K562 (cell line): ENCODE results near the gene HTR1D. TPM values are rescaled to one million over a fixed set of nuclear protein-coding genes. Genes with fewer than 3 reads are reported as not detected.

Experiments
- BHLHE40 ChIP-seq: IDR thresholded peaks from 2 replicates; pipeline ENCODE4 v1.6.1; 2011; ENCODE audit warnings: low read length, improper control_type of control experiment
- BRD9 ChIP-seq: fragments of 450-650 bp; IDR thresholded peaks from 2 replicates; pipeline ENCODE4 v1.6.1; 2018; ENCODE audit warnings: low read depth; ENCODE audit not compliant: partially characterized antibody
- CBX8 ChIP-seq: fragments of 200-600 bp; sonication (generic); IDR thresholded peaks from 2 replicates; pipeline ENCODE4 v1.6.1; 2012; ENCODE audit warnings: borderline replicate concordance, mixed run types, low read depth, mild to moderate bottlenecking, moderate library complexity, mixed read lengths, low read length, control low read depth, inconsistent platforms; ENCODE audit not compliant: poor library complexity, severe bottlenecking; ENCODE audit errors: extremely low read depth
- HNRNPLL ChIP-seq: fragments of 200-400 bp; formaldehyde crosslinking; IDR thresholded peaks from 2 replicates; pipeline ENCODE4 v1.6.1; 2017; ENCODE audit warnings: low read length, low read depth, mild to moderate bottlenecking; ENCODE audit not compliant: poor library complexity, severe bottlenecking
- JUNB ChIP-seq: fragments of 450-650 bp; formaldehyde crosslinking; conservative IDR thresholded peaks from 2 replicates; pipeline ENCODE4 v1.4.0; 2020; ENCODE audit warnings: mild to moderate bottlenecking
- MAZ ChIP-seq, 2 experiments: fragments of 450-650 bp in 1 of 2; sonication (generic) in 1 of 2; formaldehyde crosslinking; IDR thresholded peaks in 1 of 2; conservative IDR thresholded peaks in 1 of 2; 2 replicates each; pipeline versions ENCODE4 v1.4.0 to v1.5.0; 2020; ENCODE audit warnings: mild to moderate bottlenecking in 1 of 2, missing genetic modification reagents in 1 of 2
- NELFE ChIP-seq: IDR thresholded peaks from 2 replicates; pipeline ENCODE4 v1.6.1; 2011; ENCODE audit warnings: mild to moderate bottlenecking; ENCODE audit not compliant: insufficient read depth, insufficient read length
- PTTG1 ChIP-seq: fragments of 450-650 bp; IDR thresholded peaks from 2 replicates; pipeline ENCODE4 v1.6.1; 2016; ENCODE audit warnings: low read depth, mild to moderate bottlenecking, missing genetic modification characterization, missing compliant biosample characterization
- RAD21 ChIP-seq, 2 experiments: fragments of 250-450 bp in 1 of 2; fragments of 450-650 bp in 1 of 2; sonication (Bioruptor Pico) in 1 of 2; formaldehyde crosslinking in 1 of 2; IDR thresholded peaks in 1 of 2; conservative IDR thresholded peaks in 1 of 2; 2 replicates each; pipeline versions ENCODE4 v1.4.0 to v1.8.0; 2020 to 2022; ENCODE audit warnings: mild to moderate bottlenecking in 2 of 2, moderate library complexity in 1 of 2
- RAD51 ChIP-seq: fragments of 450-650 bp; IDR thresholded peaks from 2 replicates; pipeline ENCODE4 v1.7.1; 2016; ENCODE audit warnings: low read depth, mild to moderate bottlenecking, borderline replicate concordance
- ZBED1 ChIP-seq: IDR thresholded peaks from 2 replicates; pipeline ENCODE4 v1.6.1; 2014
- ZNF146 ChIP-seq: IDR thresholded peaks from one replicate; pipeline ENCODE4 v1.6.1; 2018; ENCODE audit warnings: missing compliant biosample characterization; ENCODE audit not compliant: unreplicated experiment
- ZNF695 ChIP-seq: fragments of 450-650 bp; formaldehyde crosslinking; IDR thresholded peaks from 2 replicates; pipeline ENCODE4 v1.4.0; 2020; ENCODE audit warnings: mild to moderate bottlenecking, moderate library complexity
- ZNF696 ChIP-seq: fragments of 250-450 bp; sonication (Bioruptor Pico); conservative IDR thresholded peaks from 2 replicates; pipeline ENCODE4 v1.4.0; 2020; ENCODE audit warnings: mild to moderate bottlenecking, moderate library complexity
- polyA plus RNA-seq, 8 experiments: library from polyadenylated mRNA; depleted of rRNA in 4 of 8; stranded (reverse) in 5 of 8; unstranded in 3 of 8; fragments of >200 nt; fragmentation: Nextera tagmentation in 2 of 8; fragmentation: Illumina TruSeq in 1 of 8; extraction: Ambion mirVana in 2 of 8; extraction: Trizol in 1 of 8; gene quantifications; 2 replicates each; pipeline versions ENCODE4 v1.2.1 to v1.2.3, GENCODE V29; 2011 to 2014; ENCODE audit warnings: inconsistent platforms in 1 of 8, missing spikeins in 1 of 8
- total RNA-seq, 7 experiments: library from RNA; depleted of rRNA in 6 of 7; stranded (reverse); fragments of >200 nt in 6 of 7; fragmentation: Illumina TruSeq in 2 of 7; extraction: Trizol in 2 of 7; gene quantifications; 2 replicates each; pipeline versions ENCODE4 v1.2.1 to v1.2.3, GENCODE V29; 2011 to 2021; ENCODE audit warnings: low replicate concordance in 1 of 7
- TF ChIP-seq, protein P1 (sequence below): fragments of 450-650 bp; formaldehyde crosslinking; IDR thresholded peaks from 2 replicates; pipeline ENCODE4 v1.4.0; 2020; ENCODE audit warnings: mild to moderate bottlenecking, moderate library complexity
- TF ChIP-seq, protein P2 (sequence below): fragments of 450-650 bp; formaldehyde crosslinking; IDR thresholded peaks from 2 replicates; pipeline ENCODE4 v1.4.0; 2022; ENCODE audit warnings: missing genetic modification characterization
- TF ChIP-seq, protein P3 (sequence below): fragments of 450-650 bp; IDR thresholded peaks from 2 replicates; pipeline ENCODE4 v1.6.1; 2016; ENCODE audit warnings: borderline replicate concordance
- TF ChIP-seq, protein P4 (sequence below): fragments of 250-450 bp; sonication (Bioruptor Pico); IDR thresholded peaks from 2 replicates; pipeline ENCODE4 v1.4.0; 2020; ENCODE audit warnings: borderline replicate concordance

Gene HTR1D
- total and polyA plus RNA-seq, 9 of the 15 experiments (the other 6 are each of a cell fraction or from before 2014, with no cell fraction given): 0.03 to 0.09 (median 0.04) TPM; not detected in 4

DNA sequence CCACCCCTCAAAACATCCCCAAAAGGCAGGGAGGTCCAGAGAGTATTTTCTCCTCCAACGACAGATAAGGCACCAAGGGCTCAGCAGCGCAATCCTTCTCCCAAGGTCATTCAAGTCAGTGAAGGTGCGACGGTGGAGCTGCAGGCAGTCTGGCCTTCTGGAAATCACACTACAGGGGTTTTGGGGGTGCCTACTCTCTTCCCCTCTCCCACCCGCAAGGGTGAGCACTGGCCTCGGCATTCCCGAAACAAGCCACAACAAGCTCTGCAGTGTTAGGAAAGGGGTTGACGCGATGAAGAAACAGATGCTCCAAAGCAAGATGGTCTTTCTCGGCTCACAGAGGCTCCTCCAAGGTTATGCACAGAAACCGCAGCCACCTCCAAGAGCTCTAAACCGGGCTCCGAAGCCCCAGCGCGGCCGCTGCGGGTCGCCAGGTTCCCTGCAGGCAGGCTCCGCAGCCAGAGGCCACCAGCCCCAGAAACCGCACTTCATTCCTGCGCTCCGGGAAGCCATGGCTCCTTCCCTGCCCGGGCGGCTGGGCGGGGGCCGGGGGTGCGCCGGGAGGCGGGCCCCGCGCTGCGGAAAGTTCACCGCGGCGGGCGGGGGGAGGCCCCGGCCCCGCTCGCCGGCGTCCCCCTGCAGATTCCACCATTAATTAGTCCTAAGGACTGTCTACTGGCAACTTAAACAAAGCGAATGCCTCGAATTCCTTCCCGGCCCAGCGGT, 49.8 kb downstream of the HTR1D start (continued):
- TF ChIP-seq BRD9 (no peak), RAD21 (CRISPR knock-in tag; conservative IDR thresholded peaks at IDR 0.05 in 1 of 2, IDR thresholded peaks at IDR 0.05 in 1 of 2) (peak in 1 of 2 experiments; percentile 4; a peak in 1 of 4 replicates), RAD51 (no peak), ZNF146 (CRISPR knock-in tag) (no peak), MAZ (CRISPR knock-in tag; conservative IDR thresholded peaks at IDR 0.05 in 1 of 2, IDR thresholded peaks at IDR 0.05 in 1 of 2) (peak in 1 of 2 experiments; percentile 75; a peak in 1 of 4 replicates), ZNF695 (no peak), BHLHE40 (no peak), ZNF696 (no peak), ZBED1 (no peak), HNRNPLL (no peak), JUNB (CRISPR knock-in tag) (no peak), NELFE (no peak), PTTG1 (tag) (no peak), CBX8 (no peak)
- TF ChIP-seq, protein P1, sequence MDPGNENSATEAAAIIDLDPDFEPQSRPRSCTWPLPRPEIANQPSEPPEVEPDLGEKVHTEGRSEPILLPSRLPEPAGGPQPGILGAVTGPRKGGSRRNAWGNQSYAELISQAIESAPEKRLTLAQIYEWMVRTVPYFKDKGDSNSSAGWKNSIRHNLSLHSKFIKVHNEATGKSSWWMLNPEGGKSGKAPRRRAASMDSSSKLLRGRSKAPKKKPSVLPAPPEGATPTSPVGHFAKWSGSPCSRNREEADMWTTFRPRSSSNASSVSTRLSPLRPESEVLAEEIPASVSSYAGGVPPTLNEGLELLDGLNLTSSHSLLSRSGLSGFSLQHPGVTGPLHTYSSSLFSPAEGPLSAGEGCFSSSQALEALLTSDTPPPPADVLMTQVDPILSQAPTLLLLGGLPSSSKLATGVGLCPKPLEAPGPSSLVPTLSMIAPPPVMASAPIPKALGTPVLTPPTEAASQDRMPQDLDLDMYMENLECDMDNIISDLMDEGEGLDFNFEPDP (CRISPR knock-in tag): no peak
- TF ChIP-seq, protein P2, sequence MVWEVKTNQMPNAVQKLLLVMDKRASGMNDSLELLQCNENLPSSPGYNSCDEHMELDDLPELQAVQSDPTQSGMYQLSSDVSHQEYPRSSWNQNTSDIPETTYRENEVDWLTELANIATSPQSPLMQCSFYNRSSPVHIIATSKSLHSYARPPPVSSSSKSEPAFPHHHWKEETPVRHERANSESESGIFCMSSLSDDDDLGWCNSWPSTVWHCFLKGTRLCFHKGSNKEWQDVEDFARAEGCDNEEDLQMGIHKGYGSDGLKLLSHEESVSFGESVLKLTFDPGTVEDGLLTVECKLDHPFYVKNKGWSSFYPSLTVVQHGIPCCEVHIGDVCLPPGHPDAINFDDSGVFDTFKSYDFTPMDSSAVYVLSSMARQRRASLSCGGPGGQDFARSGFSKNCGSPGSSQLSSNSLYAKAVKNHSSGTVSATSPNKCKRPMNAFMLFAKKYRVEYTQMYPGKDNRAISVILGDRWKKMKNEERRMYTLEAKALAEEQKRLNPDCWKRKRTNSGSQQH: no peak
- TF ChIP-seq, protein P3, sequence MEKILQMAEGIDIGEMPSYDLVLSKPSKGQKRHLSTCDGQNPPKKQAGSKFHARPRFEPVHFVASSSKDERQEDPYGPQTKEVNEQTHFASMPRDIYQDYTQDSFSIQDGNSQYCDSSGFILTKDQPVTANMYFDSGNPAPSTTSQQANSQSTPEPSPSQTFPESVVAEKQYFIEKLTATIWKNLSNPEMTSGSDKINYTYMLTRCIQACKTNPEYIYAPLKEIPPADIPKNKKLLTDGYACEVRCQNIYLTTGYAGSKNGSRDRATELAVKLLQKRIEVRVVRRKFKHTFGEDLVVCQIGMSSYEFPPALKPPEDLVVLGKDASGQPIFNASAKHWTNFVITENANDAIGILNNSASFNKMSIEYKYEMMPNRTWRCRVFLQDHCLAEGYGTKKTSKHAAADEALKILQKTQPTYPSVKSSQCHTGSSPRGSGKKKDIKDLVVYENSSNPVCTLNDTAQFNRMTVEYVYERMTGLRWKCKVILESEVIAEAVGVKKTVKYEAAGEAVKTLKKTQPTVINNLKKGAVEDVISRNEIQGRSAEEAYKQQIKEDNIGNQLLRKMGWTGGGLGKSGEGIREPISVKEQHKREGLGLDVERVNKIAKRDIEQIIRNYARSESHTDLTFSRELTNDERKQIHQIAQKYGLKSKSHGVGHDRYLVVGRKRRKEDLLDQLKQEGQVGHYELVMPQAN: no peak
- TF ChIP-seq, protein P4, sequence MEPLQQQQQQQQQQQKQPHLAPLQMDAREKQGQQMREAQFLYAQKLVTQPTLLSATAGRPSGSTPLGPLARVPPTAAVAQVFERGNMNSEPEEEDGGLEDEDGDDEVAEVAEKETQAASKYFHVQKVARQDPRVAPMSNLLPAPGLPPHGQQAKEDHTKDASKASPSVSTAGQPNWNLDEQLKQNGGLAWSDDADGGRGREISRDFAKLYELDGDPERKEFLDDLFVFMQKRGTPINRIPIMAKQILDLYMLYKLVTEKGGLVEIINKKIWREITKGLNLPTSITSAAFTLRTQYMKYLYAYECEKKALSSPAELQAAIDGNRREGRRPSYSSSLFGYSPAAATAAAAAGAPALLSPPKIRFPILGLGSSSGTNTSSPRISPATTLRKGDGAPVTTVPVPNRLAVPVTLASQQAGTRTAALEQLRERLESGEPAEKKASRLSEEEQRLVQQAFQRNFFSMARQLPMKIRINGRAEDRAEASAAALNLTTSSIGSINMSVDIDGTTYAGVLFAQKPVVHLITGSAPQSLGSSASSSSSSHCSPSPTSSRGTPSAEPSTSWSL (CRISPR knock-in tag): 0 out of 2 replicates have a peak, but pooled peaks have one; percentile 14
